PC-3 (cell line): Measurements from ENCODE around the gene RNF144B.

ENCODE experiments used
- EZH2 ChIP-seq: fragments of 300-600 bp; sonication (generic); IDR thresholded peaks from one replicate; pipeline ENCODE4 v1.6.1; 2017; ENCODE audit warnings: antibody characterized with exemption, mild to moderate bottlenecking, low read length; ENCODE audit not compliant: unreplicated experiment
- EZH2phosphoT487 ChIP-seq: fragments of 300-600 bp; sonication (generic); IDR thresholded peaks from 2 replicates; pipeline ENCODE4 v1.6.1; 2018; ENCODE audit warnings: mild to moderate bottlenecking, antibody characterized with exemption, low read length, borderline replicate concordance
- TF ChIP-seq, protein P1 (sequence below): fragments of 300-600 bp; sonication (generic); conservative IDR thresholded peaks from 2 replicates; pipeline ENCODE4 v1.5.1; 2017; ENCODE audit warnings: antibody characterized with exemption, low read depth, mild to moderate bottlenecking, low read length

DNA sequence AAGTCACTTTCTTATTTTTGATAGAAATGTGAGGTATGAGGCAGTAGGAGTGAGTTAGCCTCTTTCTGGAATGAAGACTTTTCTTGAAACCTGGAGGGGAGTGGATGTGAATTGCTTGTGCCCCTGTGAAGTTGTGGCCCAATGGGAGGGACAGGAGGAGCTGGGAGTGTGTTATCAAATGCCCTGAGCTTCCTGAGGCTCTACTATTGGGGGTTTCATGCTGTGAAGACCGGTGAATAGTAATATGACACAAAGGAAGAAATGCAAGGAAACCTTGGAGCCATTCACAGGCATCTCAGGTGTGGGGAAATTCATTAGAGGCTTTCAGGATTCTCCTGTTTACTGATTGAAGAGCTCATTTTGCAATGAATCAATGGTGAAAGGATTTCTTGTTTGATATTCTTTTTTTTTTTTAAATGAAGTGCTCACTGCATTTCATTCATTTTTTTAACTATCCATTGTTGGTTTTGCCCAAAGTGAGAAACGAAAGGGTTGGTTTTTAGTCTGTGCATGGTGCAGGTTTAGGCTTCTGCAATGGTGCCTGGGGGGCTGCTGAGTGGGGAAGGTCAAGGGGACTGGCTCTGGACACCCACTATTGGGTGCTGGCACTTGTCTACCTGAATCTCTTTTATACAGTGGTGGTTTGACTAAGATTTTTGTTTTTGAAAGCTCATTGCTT, 8.2 kb downstream of the RNF144B start:
- TF ChIP-seq, protein P1, sequence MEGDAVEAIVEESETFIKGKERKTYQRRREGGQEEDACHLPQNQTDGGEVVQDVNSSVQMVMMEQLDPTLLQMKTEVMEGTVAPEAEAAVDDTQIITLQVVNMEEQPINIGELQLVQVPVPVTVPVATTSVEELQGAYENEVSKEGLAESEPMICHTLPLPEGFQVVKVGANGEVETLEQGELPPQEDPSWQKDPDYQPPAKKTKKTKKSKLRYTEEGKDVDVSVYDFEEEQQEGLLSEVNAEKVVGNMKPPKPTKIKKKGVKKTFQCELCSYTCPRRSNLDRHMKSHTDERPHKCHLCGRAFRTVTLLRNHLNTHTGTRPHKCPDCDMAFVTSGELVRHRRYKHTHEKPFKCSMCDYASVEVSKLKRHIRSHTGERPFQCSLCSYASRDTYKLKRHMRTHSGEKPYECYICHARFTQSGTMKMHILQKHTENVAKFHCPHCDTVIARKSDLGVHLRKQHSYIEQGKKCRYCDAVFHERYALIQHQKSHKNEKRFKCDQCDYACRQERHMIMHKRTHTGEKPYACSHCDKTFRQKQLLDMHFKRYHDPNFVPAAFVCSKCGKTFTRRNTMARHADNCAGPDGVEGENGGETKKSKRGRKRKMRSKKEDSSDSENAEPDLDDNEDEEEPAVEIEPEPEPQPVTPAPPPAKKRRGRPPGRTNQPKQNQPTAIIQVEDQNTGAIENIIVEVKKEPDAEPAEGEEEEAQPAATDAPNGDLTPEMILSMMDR, result no peak
- TF ChIP-seq EZH2, result no peak
- TF ChIP-seq EZH2phosphoT487, result no peak
